GM13976 (cell line): ENCODE data around the gene PRDM7.
"Not testable (repeated sequence)": the region's sequence is repeated elsewhere in the genome, so short reads cannot be mapped to it uniquely, and the experiment has no call there.

Experiments used
- DNase-seq: peaks from one replicate; pipeline ENCODE4 v3.0.0; 2012; ENCODE audit warnings: low spot score
- in situ Hi-C: fragments of 300-500 bp; cut with MboI; formaldehyde crosslinking; loops from one replicate; pipeline ENCODE4 v1.12.0; 2022; ENCODE audit warnings: low sequenced_read_pairs, mixed read lengths, inconsistent platforms; ENCODE audit not compliant: unreplicated experiment
- TF ChIP-seq, protein P1 (sequence below): IDR thresholded peaks from 2 replicates; pipeline ENCODE4 v1.5.1; 2012; ENCODE audit warnings: borderline replicate concordance, mild to moderate bottlenecking; ENCODE audit not compliant: insufficient read depth; ENCODE audit errors: extremely low read depth, missing control alignments, control extremely low read depth

Gene PRDM7

DNA sequence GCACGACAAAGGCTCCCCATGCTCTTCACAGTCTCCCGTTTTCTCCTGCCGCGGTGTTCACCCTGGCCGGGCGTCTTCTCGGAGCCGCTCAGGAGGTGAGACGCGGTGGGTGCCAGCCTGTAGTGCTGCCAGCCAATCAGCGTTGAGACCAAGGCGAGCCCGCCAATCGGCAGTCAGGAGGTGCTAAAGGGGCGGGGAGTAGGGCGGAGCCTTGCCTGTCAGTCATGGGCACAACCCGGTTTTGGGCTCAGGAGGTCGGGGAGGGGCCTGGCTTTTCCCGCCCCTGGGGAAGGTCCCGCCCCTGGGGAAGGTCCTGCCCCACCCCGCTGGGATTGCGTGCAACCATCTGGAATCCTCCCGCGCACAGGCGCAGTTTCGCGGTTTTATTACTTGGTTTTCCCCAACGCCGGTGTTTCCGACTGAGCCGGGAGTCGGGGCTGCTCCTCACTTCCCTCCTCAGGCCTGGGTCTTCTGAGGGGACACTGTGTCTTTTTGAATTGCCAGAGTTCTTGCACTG, at the start of gene PRDM7:
PRDM7 (minus strand) TSS at position 92 of the 517 bp plus-strand sequence. CDS start 1,421 bp downstream, outside the sequence.
- TF ChIP-seq, protein P1, sequence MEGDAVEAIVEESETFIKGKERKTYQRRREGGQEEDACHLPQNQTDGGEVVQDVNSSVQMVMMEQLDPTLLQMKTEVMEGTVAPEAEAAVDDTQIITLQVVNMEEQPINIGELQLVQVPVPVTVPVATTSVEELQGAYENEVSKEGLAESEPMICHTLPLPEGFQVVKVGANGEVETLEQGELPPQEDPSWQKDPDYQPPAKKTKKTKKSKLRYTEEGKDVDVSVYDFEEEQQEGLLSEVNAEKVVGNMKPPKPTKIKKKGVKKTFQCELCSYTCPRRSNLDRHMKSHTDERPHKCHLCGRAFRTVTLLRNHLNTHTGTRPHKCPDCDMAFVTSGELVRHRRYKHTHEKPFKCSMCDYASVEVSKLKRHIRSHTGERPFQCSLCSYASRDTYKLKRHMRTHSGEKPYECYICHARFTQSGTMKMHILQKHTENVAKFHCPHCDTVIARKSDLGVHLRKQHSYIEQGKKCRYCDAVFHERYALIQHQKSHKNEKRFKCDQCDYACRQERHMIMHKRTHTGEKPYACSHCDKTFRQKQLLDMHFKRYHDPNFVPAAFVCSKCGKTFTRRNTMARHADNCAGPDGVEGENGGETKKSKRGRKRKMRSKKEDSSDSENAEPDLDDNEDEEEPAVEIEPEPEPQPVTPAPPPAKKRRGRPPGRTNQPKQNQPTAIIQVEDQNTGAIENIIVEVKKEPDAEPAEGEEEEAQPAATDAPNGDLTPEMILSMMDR = no peak
- peak; percentile 97 for DNase-seq
- in situ Hi-C loops = no loop called here

DNA sequence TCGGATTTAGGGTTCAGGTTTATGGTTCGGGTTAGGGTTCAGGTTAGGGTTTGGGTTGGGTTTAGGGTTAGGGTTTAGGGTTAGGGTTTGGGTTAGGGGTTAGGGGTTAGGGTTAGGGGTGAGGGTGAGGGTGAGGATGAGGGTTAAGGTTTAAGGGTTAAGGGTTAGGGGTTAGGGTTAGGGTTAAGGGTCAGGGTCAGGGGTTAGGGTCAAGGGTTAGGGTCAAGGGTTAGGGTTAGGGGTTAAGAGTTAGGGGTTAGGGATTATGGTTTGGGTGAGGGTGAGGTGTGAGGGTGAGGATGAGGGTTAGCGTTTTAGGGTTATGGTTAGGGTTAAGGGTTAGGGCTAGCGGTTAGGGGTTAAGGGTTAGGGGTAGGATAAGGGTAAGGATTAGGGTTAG, 44.7 kb upstream of the PRDM7 start:
- DNase-seq, in situ Hi-C loops: not testable (repeated sequence)

DNA sequence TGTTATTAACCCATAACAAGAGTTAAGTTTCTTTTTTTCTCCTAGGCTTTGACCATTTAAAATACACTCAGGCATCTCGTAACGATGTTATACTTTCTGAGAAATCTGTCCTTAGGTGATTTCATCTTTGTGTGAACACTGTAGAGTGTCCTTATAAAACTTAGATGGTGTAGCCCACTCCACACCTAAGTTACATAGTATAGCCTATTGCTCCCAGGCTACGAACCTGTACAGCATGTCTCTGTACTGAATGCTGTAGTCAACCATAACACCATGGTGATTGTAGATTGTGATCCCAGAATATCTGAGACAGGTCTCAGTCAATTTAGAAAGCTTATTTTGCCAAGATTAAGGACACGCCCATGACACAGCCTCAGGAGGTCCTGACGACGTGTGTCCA, 30.5 kb upstream of the PRDM7 start:
- DNase-seq, in situ Hi-C loops: not testable (repeated sequence)

DNA sequence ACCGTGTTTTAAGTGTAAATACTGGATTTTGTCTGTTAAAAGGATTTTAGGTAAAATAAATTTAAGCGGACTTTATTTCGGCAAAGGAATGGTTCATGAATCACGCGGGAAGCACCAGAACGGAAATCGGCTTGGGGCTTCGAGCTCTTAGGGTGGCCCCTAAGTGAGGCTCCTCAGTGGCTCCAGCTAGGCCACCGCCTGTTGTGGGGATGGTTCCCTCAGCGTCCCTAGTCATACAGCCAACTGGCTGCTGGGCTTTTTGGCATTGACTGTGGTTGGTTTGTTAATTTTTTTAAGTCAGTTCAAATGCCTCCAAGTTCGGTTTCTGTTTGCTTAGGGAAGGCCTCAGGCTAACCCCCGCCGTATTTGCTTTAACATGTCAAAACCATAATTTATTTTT, 29.9 kb upstream of the PRDM7 start:
- DNase-seq, in situ Hi-C loops: not testable (repeated sequence)

DNA sequence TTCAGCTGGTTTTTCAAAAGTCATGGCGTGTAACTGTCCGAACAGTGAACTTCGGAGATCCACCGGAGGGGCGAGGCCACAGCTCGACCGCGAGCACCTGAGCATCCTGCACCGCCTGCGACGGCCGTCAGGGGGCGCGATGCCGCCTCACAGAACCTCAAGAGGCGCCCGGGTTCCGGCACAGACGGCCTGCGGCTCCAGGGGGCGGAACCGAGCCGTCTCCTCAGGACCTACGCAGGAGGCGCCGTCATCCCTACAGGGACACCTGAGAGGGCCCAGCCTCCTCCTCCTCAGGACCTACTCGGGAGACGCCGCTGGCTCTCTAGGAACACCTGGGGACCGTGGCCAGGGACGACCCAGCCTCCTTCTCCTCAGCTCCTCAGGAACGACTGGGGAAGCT, 29.1 kb upstream of the PRDM7 start:
- TF ChIP-seq, protein P1 = peak; percentile 30
- DNase-seq = peak; percentile 54
- in situ Hi-C loops = not testable (repeated sequence)

DNA sequence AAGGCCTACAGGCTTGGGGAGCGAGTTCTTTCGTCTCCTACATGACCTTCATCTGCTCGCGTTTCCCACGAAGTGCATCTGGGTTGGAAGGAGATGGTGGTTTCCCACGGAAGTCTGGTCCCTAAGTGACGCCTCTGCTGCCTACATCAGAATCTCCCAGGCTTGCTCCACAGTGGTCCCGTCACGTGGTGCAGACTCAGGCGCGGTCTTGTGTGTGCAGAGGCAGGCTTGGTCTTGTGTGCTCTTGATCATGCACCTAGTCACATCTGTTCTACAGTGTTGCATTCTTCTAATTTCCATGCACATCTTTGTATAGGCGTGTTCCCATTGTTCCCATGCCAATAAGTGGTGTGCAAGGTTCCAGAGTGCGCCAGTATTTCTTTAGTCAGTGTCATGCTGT, 27.6 kb upstream of the PRDM7 start:
- in situ Hi-C loops, DNase-seq: not testable (repeated sequence)

DNA sequence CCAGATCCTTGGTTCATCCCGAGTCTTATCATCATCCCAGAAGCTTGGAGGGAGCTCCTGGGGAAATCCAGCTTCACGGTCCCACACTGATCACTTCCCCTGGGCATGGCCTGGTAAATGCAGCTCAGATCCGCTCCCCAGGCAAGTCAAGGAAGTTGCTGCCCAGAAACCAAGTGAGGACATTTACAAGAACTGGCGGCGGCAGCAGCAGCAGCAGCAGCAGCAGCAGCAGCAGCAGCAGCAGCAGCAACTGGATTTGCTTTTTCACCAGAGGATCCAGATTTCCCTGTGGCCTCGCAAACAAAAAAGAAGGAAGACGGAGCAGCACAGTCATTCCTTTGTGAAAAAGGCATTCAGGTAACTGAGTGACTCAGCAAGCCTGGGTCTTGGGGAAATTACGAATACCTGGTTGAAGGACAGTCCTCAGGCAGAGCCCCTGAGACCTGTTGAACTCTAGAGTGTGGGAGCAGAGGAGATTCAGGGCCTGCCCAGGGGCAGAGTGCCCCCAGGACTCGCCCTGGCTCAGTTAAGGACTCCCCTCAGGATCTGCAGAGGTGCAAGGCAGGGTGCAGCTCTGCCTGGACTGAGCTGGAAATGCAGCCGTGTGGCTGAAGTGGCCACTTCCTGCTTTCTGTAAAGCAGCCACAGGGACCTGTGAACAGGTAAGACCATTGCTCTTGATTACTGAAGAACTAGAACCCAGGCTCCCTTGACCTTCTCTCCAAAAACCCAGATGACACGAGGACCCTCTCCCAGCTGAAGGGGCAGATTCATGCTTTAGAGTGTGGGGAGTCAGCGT, 25.2 kb upstream of the PRDM7 start:
- in situ Hi-C loops, DNase-seq: not testable (repeated sequence)

DNA sequence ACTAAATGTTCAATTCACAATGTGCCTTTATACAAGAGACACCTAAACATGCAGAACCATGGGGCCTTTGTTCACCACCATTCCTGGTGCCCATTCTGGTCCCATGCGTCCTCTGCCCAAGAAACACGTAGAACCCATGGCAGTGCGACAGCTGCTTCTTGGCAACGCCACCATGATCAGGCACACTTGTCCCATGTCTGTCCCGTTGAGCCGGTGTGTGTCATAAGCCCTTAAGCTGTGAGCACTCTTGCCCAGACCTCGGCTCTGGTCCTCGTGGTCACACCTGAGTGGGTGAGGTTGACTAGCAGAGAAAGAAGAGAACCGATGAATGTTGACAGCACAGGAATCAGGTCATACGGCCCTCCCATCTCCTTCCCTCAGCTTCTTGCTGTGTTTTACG, 24.2 kb upstream of the PRDM7 start:
- in situ Hi-C loops, DNase-seq: not testable (repeated sequence)

DNA sequence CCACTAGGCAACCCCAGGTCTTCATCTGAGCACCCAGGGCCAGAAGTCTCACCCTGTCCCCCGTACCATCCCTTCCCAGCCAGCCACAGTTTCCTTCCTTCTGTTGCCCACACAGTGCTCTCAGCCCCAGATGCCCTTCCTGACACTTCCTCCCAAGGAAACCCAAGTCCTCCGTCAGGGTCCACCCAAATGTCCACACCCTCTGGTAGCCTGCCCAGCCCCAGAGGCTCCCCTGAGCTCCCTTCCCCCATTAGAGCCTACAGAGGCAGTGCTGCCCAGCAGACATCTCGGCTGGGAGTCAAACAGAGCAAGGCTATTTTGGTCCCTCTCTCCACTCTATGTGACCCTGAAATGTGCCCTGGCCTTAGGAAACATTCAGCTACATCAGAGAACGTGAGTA, 23.7 kb upstream of the PRDM7 start:
- DNase-seq, in situ Hi-C loops: not testable (repeated sequence)

DNA sequence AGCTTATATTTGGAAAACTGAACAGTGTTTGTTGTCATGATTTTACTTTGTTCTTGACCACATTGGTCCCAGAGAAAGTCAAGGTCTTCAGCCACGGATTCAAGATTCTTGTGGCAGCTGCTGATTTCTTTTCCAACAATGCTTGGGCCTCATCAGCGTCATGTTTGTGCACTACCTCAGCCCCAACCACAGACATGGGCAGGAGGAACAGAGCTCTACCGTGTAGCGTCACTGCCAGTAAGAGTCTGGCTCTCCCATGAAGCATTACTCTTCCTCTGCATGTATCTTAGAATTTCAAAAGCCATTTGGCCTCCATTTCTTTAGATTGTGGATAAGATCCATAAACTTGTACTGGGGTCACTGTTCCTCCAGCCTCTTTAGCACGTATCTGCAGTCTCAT, 23.1 kb upstream of the PRDM7 start:
- DNase-seq, in situ Hi-C loops: not testable (repeated sequence)

DNA sequence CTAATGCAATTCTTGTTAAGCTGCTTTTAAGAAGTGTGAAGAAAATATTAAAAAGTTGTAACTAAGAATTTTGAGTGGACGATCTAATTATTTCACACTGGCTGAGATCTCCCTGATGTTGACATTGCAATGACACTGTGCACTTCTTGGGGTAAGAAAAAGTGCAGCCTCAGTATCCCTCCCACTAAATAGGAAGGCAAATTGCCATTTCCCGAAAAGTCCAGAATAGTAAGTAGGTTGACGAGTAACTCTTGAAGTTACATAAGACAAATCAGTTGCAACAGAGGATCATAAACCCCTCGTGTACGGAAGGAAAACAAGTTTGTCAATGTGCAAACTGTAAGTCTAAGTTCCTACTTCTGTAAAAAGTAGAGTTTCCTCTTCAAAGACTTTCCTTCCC, 21.8 kb upstream of the PRDM7 start:
- DNase-seq, in situ Hi-C loops: not testable (repeated sequence)

DNA sequence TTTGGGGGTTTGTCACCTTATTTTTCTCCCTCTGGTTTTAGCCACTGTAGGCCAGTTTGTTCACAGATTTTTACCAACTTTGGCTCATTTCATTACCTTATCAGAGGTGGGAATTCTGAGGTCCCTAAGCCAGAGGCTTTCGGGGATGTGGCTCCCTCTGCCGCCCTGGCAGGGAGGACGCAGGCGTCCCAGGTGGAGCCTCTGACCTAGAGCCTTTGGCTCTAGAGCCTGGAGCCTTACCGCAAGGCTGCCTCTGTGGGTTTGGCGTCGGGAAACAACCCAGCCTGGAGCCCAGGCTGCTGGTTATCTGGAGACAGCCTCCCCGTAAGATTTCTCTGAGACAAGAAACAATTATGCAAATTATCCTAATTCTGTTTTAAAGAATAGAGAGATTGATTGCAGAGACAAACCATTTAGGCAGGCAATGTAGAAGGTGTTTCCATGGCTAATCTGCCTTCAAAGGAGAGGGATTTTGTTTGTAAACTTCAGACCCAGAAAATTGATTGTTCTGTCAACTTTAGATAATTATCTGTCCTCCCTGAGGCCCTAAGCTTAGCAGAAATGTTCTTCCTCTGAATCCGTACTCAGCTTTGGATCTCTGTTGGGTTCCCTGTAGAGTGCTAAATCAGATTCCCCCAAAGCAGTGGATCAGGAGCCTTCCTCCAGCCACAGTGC, 20.0 kb upstream of the PRDM7 start:
- DNase-seq, in situ Hi-C loops: not testable (repeated sequence)

DNA sequence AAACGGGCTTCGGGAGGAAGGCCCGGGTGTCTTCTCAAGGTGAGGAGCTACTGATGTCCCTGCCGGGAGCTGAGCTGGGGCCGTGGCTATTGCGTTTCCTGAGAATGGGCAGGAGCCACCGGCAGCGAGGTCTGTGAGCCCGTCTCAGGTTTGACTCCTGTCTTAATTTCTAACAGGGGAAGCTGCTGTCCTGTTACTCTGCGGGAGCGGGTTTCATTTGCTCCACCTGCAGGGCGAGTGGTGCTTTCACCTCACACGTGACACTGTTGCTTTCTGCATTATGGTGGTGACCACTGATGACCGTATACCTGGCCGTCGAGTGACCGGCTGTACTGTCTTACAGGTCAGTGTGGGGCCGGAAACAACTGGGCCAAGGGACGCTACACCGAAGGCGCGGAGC, 17.7 kb upstream of the PRDM7 start:
- in situ Hi-C loops, DNase-seq: not testable (repeated sequence)

DNA sequence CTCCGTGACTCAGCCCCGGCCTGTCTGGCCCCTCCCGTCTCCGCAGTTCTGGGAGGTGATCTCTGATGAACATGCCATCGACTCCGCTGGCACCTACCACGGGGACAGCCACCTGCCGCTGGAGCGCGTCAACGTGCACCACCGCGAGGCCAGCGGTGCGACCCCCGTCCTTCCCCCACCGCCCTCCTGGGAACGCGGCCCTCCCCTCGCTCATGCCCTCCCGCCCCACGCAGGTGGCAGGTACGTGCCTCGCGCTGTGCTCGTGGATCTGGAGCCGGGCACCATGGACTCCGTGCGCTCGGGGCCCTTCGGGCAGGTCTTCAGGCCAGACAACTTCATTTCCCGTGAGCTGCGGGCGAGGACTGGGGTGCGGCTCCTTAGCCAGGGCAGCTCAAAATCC, 17.2 kb upstream of the PRDM7 start:
- in situ Hi-C loops, DNase-seq: not testable (repeated sequence)

DNA sequence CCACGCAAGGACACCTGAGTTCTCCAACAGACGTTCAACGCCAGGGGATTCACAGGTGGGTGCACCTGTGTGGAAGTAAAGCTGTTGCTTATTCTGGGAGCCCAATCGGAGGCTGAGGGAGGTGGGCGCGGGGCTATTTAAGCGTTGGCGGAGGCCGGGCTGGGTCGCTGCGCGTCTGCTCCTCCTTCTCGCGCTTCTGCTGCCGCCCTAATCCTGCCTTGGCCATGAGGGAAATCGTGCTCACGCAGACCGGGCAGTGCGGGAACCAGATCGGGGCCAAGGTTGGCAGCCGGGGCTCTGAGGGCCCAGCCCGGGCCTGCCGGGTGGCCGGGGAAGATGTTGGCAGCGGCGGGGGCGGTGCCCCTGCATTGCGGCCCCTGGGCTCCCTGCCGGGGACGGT, 16.7 kb upstream of the PRDM7 start:
- DNase-seq, in situ Hi-C loops: not testable (repeated sequence)

DNA sequence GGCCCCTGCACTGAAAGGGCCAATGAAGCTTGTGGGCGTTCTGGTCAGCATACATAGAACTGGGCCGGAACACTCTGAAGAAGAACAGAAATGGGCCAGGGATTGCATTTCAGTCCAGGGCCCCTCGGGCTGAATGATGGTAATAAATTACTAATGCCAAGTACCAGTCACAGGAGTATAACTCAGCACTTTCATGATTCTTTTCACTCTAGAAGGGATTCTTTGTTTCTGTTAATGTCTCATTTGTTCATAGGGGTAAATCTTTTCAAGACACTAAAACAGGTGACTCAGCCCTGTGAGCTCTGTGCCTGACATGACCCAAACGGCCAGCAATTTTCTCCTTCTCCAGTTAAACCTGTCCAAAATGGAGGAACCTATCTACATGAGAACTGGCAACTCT, 15.7 kb upstream of the PRDM7 start:
- in situ Hi-C loops, DNase-seq: not testable (repeated sequence)
